ENCODE measurements around the gene CENPA. TPM values are rescaled to one million over a fixed set of nuclear protein-coding genes. Genes with fewer than 3 reads are reported as not detected.
A peak's percentile ranks its signal among the peaks of the same experiment; 100 is the strongest.

The CENPA gene
- total RNA-seq, 1 experiment from 2014 or later: 38.4 TPM

DNA sequence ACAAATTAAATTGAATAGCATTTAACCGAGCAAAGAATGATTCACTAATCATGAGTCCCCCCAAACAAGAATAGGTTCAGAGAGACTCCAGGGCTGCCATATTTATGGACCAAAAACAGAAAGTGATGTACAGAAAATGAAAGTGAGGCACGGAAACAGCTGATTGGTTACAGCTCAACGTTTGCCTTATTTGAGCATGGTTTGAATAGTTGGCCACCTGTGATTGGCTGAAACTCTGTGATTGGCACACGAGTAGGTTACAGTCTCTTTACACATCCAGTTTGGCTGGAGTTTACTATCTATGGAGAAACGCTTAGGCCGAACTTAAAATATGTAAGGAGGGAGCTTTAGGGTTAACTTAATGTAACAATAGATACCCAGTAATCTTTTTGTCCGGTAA, 35.1 kb downstream of the CENPA start:
- Mint-ChIP-seq H3K27me3 (ENCODE audit: insufficient read depth, unreplicated experiment) (peaks cover 6% of the 10 kb centered on the region), H3K36me3 (ENCODE audit: insufficient read depth, unreplicated experiment) (no peaks in the 10 kb centered on the region), H3K4me3 (ENCODE audit: unreplicated experiment) (no peak overlapping the region), H3K9me3 (ENCODE audit: unreplicated experiment) (no peaks in the 10 kb centered on the region), H3K4me1 (ENCODE audit: low read depth, unreplicated experiment) (no peaks in the 10 kb centered on the region), H3K27ac (ENCODE audit: unreplicated experiment) (no peak overlapping the region)
- intact Hi-C loops (cut with micrococcal nuclease; ENCODE audit: unreplicated experiment): no loop called here
- no peaks in the 10 kb centered on the region for H3K27me3 ChIP-seq (replicated peaks; ENCODE audit: control insufficient read depth, insufficient read depth, low read length)
- no peak overlapping the region for H3K4me3 ChIP-seq (ENCODE audit: low read depth, low read length)
- DNase-seq: no peak
- ChIA-PET CTCF (interaction anchor here (0.6 kb wide), 1 partner anchor 243 kb away, joined by 5 read pairs; no protein-coding TSS in a partner anchor), POLR2A (no interaction called here)
- no TSS peak for BruUV-seq (replicated peaks)
- no peaks in the 10 kb centered on the region for H3K36me3 ChIP-seq (ENCODE audit: control insufficient read depth, insufficient read depth, low read length)
- H3K4me1 ChIP-seq: no peaks in the 10 kb centered on the region
- no peaks in the 10 kb centered on the region for H3K9me3 ChIP-seq
- TF ChIP-seq, protein P1, sequence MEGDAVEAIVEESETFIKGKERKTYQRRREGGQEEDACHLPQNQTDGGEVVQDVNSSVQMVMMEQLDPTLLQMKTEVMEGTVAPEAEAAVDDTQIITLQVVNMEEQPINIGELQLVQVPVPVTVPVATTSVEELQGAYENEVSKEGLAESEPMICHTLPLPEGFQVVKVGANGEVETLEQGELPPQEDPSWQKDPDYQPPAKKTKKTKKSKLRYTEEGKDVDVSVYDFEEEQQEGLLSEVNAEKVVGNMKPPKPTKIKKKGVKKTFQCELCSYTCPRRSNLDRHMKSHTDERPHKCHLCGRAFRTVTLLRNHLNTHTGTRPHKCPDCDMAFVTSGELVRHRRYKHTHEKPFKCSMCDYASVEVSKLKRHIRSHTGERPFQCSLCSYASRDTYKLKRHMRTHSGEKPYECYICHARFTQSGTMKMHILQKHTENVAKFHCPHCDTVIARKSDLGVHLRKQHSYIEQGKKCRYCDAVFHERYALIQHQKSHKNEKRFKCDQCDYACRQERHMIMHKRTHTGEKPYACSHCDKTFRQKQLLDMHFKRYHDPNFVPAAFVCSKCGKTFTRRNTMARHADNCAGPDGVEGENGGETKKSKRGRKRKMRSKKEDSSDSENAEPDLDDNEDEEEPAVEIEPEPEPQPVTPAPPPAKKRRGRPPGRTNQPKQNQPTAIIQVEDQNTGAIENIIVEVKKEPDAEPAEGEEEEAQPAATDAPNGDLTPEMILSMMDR (IDR thresholded peaks at IDR 0.05; ENCODE audit: insufficient read depth in 1 of 2, low read depth in 1 of 2, low read length in 1 of 2, severe bottlenecking in 1 of 2, unreplicated experiment in 1 of 2): no peak

GRCh38 chr2:26822877-26823276, 37.0 kb downstream of the CENPA start:
- POLR2A ChIA-PET: no interaction called here

GRCh38 chr2:26838121-26838906, 52.5 kb downstream of the CENPA start:
- TF ChIP-seq, protein P1 (IDR thresholded peaks at IDR 0.05; ENCODE audit: insufficient read depth in 1 of 2, low read depth in 1 of 2, low read length in 1 of 2, severe bottlenecking in 1 of 2, unreplicated experiment in 1 of 2): no peak
- peak in 1 of 2 experiments; percentile 21 for DNase-seq
- BruUV-seq (replicated peaks): no TSS peak

More at GRCh38 chr2:26822877-26823276, 37.0 kb downstream of the CENPA start:
- H3K27me3 ChIP-seq (replicated peaks; ENCODE audit: control insufficient read depth, insufficient read depth, low read length): no peaks in the 10 kb centered on the region
- no peak for DNase-seq
- CTCF ChIA-PET: interaction anchor here (1.3 kb wide), 1 partner anchor 23 kb away, joined by 4 read pairs; no protein-coding TSS in a partner anchor
- intact Hi-C loops (cut with micrococcal nuclease; ENCODE audit: unreplicated experiment): no loop called here
- no peak overlapping the region for H3K27ac Mint-ChIP-seq (ENCODE audit: unreplicated experiment)
- H3K4me3 ChIP-seq (ENCODE audit: low read depth, low read length): no peak overlapping the region
- no peaks in the 10 kb centered on the region for H3K9me3 ChIP-seq
- no peaks in the 10 kb centered on the region for H3K36me3 ChIP-seq (ENCODE audit: control insufficient read depth, insufficient read depth, low read length)
- H3K9me3 Mint-ChIP-seq (ENCODE audit: unreplicated experiment): no peaks in the 10 kb centered on the region
- no peaks in the 10 kb centered on the region for H3K4me1 ChIP-seq
- H3K4me1 Mint-ChIP-seq (ENCODE audit: low read depth, unreplicated experiment): no peaks in the 10 kb centered on the region
- H3K36me3 Mint-ChIP-seq (ENCODE audit: insufficient read depth, unreplicated experiment): no peaks in the 10 kb centered on the region
- BruUV-seq (replicated peaks): no TSS peak
- TF ChIP-seq, protein P1 (IDR thresholded peaks at IDR 0.05; ENCODE audit: insufficient read depth in 1 of 2, low read depth in 1 of 2, low read length in 1 of 2, severe bottlenecking in 1 of 2, unreplicated experiment in 1 of 2): no peak
- no peak overlapping the region for H3K4me3 Mint-ChIP-seq (ENCODE audit: unreplicated experiment)
- H3K27me3 Mint-ChIP-seq (ENCODE audit: insufficient read depth, unreplicated experiment): peaks cover 6% of the 10 kb centered on the region

More at GRCh38 chr2:26838121-26838906, 52.5 kb downstream of the CENPA start:
- CTCF ChIA-PET: no interaction called here
- Histone ChIP-seq H3K36me3 (ENCODE audit: control insufficient read depth, insufficient read depth, low read length) (no peaks in the 10 kb centered on the region), H3K4me1 (no peaks in the 10 kb centered on the region), H3K27me3 (replicated peaks; ENCODE audit: control insufficient read depth, insufficient read depth, low read length) (no peaks in the 10 kb centered on the region), H3K4me3 (ENCODE audit: low read depth, low read length) (no peak overlapping the region), H3K9me3 (peaks cover 5% of the 10 kb centered on the region; the same call in 1 of the 2 replicates)
- H3K4me3 Mint-ChIP-seq (ENCODE audit: unreplicated experiment): no peak overlapping the region
- intact Hi-C loops (cut with micrococcal nuclease; ENCODE audit: unreplicated experiment): no loop called here
- POLR2A ChIA-PET: no interaction called here
- no peak overlapping the region for H3K27ac Mint-ChIP-seq (ENCODE audit: unreplicated experiment)
- no peaks in the 10 kb centered on the region for H3K36me3 Mint-ChIP-seq (ENCODE audit: insufficient read depth, unreplicated experiment)
- H3K9me3 Mint-ChIP-seq (ENCODE audit: unreplicated experiment): no peaks in the 10 kb centered on the region
- peaks cover 17% of the 10 kb centered on the region for H3K27me3 Mint-ChIP-seq (ENCODE audit: insufficient read depth, unreplicated experiment)
- no peaks in the 10 kb centered on the region for H3K4me1 Mint-ChIP-seq (ENCODE audit: low read depth, unreplicated experiment)
